Duodenal mucosa (tissue), 2 donors: ENCODE results near the gene MLPH.

Source experiments
- H3K27ac ChIP-seq: one replicate; pipeline ENCODE4 v1.7.0; 2013; ENCODE audit warnings: low read depth, low read length
- H3K27me3 ChIP-seq, 2 donors: one replicate each; pipeline ENCODE4 v1.7.0; 2013; ENCODE audit warnings: low read length in 2 of 2, control low read depth in 1 of 2; ENCODE audit not compliant: insufficient read depth in 2 of 2, control insufficient read depth in 1 of 2
- H3K36me3 ChIP-seq, 2 donors: one replicate each; pipeline ENCODE4 v1.7.0; 2013; ENCODE audit warnings: low read length in 2 of 2, control low read depth in 1 of 2; ENCODE audit not compliant: insufficient read depth in 2 of 2, control insufficient read depth in 1 of 2
- H3K4me1 ChIP-seq, 2 donors: one replicate each; pipeline ENCODE4 v1.7.0; 2013; ENCODE audit warnings: low read length in 2 of 2, control low read depth in 1 of 2; ENCODE audit not compliant: insufficient read depth in 2 of 2, control insufficient read depth in 1 of 2
- H3K4me3 ChIP-seq, 2 donors: one replicate each; pipeline ENCODE4 v1.7.0; 2013; ENCODE audit warnings: low read length in 2 of 2, low read depth in 1 of 2
- H3K9ac ChIP-seq, 2 donors: one replicate each; pipeline ENCODE4 v1.7.0; 2013; ENCODE audit warnings: low read length in 2 of 2, low read depth in 1 of 2
- H3K9me3 ChIP-seq, 2 donors: one replicate each; pipeline ENCODE4 v1.7.0; 2013; ENCODE audit warnings: low read length in 2 of 2, control low read depth in 1 of 2; ENCODE audit not compliant: control insufficient read depth in 1 of 2

Gene MLPH

GRCh38 chr2:237448171-237448570 is 38.9 kb upstream of the MLPH start:
- Histone ChIP-seq H3K4me3 (no peak overlapping the region), H3K27ac (no peak overlapping the region), H3K36me3 (no peaks in the 10 kb centered on the region), H3K4me1 (no peaks in the 10 kb centered on the region), H3K9ac (no peak overlapping the region), H3K9me3 (no peaks in the 10 kb centered on the region), H3K27me3 (no peaks in the 10 kb centered on the region)

- H3K4me1 ChIP-seq, result no peaks in the 10 kb centered on the region
- no peak overlapping the region for H3K27ac ChIP-seq
Observed at GRCh38 chr2:237448626-237449025, 38.4 kb upstream of the MLPH start.

GRCh38 chr2:237449193-237449881 is 37.7 kb upstream of the MLPH start:
- no peaks in the 10 kb centered on the region for H3K36me3 ChIP-seq
- no peak overlapping the region for H3K27ac ChIP-seq
- no peak overlapping the region for H3K4me3 ChIP-seq

More at GRCh38 chr2:237448626-237449025, 38.4 kb upstream of the MLPH start:
- H3K36me3 ChIP-seq, result no peaks in the 10 kb centered on the region
- H3K9ac ChIP-seq, result no peak overlapping the region
- no peak overlapping the region for H3K4me3 ChIP-seq
- H3K9me3 ChIP-seq, result no peaks in the 10 kb centered on the region
- H3K27me3 ChIP-seq, result no peaks in the 10 kb centered on the region

GRCh38 chr2:237450108-237450507 is 36.9 kb upstream of the MLPH start:
- H3K4me1 ChIP-seq, result no peaks in the 10 kb centered on the region
- no peaks in the 10 kb centered on the region for H3K36me3 ChIP-seq
- no peaks in the 10 kb centered on the region for H3K27me3 ChIP-seq
- no peak overlapping the region for H3K4me3 ChIP-seq
- H3K9ac ChIP-seq, result no peak overlapping the region
- H3K9me3 ChIP-seq, result no peaks in the 10 kb centered on the region
- no peak overlapping the region for H3K27ac ChIP-seq

More at GRCh38 chr2:237449193-237449881, 37.7 kb upstream of the MLPH start:
- Histone ChIP-seq H3K27me3 (no peaks in the 10 kb centered on the region), H3K4me1 (no peaks in the 10 kb centered on the region), H3K9me3 (no peaks in the 10 kb centered on the region), H3K9ac (no peak overlapping the region)

- H3K36me3 ChIP-seq, result no peaks in the 10 kb centered on the region
- H3K9ac ChIP-seq, result no peak overlapping the region
- no peak overlapping the region for H3K27ac ChIP-seq
- H3K4me3 ChIP-seq, result no peak overlapping the region
- H3K27me3 ChIP-seq, result no peaks in the 10 kb centered on the region
- H3K9me3 ChIP-seq, result no peaks in the 10 kb centered on the region
- no peaks in the 10 kb centered on the region for H3K4me1 ChIP-seq
Observed at GRCh38 chr2:237450583-237450982, 36.5 kb upstream of the MLPH start.

GRCh38 chr2:237451643-237452469 is 35.2 kb upstream of the MLPH start:
- no peaks in the 10 kb centered on the region for H3K27me3 ChIP-seq
- no peaks in the 10 kb centered on the region for H3K36me3 ChIP-seq
- H3K27ac ChIP-seq, result no peak overlapping the region
- no peaks in the 10 kb centered on the region for H3K9me3 ChIP-seq
- H3K4me3 ChIP-seq, result no peak overlapping the region
- H3K4me1 ChIP-seq, result no peaks in the 10 kb centered on the region
- no peak overlapping the region for H3K9ac ChIP-seq

- Histone ChIP-seq H3K4me3 (no peak overlapping the region), H3K36me3 (no peaks in the 10 kb centered on the region), H3K9me3 (no peaks in the 10 kb centered on the region), H3K27ac (no peak overlapping the region), H3K4me1 (no peaks in the 10 kb centered on the region), H3K27me3 (no peaks in the 10 kb centered on the region), H3K9ac (no peak overlapping the region)
Observed at GRCh38 chr2:237452861-237453260, 34.2 kb upstream of the MLPH start.

- Histone ChIP-seq H3K27ac (no peak overlapping the region), H3K4me3 (no peak overlapping the region), H3K36me3 (no peaks in the 10 kb centered on the region), H3K9me3 (no peaks in the 10 kb centered on the region), H3K27me3 (no peaks in the 10 kb centered on the region), H3K4me1 (no peaks in the 10 kb centered on the region), H3K9ac (no peak overlapping the region)
Observed at GRCh38 chr2:237453671-237454070, 33.4 kb upstream of the MLPH start.

- H3K9me3 ChIP-seq, result no peaks in the 10 kb centered on the region
- peaks cover 0 to 2% of the 10 kb centered on the region in 2 donors for H3K27me3 ChIP-seq
- H3K36me3 ChIP-seq, result no peaks in the 10 kb centered on the region
- no peaks in the 10 kb centered on the region for H3K4me1 ChIP-seq
- no peak overlapping the region for H3K9ac ChIP-seq
- no peak overlapping the region for H3K27ac ChIP-seq
- no peak overlapping the region for H3K4me3 ChIP-seq
Observed at GRCh38 chr2:237455764-237456163, 31.3 kb upstream of the MLPH start.

- H3K4me3 ChIP-seq, result no peak overlapping the region
- no peaks in the 10 kb centered on the region for H3K4me1 ChIP-seq
- H3K27ac ChIP-seq, result no peak overlapping the region
- no peak overlapping the region for H3K9ac ChIP-seq
- peaks cover 0 to 2% of the 10 kb centered on the region in 2 donors for H3K27me3 ChIP-seq
- no peaks in the 10 kb centered on the region for H3K9me3 ChIP-seq
- no peaks in the 10 kb centered on the region for H3K36me3 ChIP-seq
Observed at GRCh38 chr2:237456200-237456843, 30.7 kb upstream of the MLPH start.
